B cell (primary cell): ENCODE results near the gene BEGAIN. TPM values are rescaled to one million over a fixed set of nuclear protein-coding genes. Genes with fewer than 3 reads are reported as not detected.

Experiments
- ATAC-seq: fragments of 200-7000 bp; cut with Tn5 transposase; one replicate; pipeline ENCODE4 v1.10.0; 2021; ENCODE audit warnings: low read depth, mild to moderate bottlenecking, moderate number of reproducible peaks, moderate library complexity
- CTCF ChIA-PET: fragments of 350-600 bp; sonication (Branson Sonifier 250); formaldehyde crosslinking; loops from one replicate; lab custom pipeline; 2021; ENCODE audit warnings: antibody characterized with exemption, inconsistent platforms; lab: Charles Lee
- POLR2A ChIA-PET: fragments of 350-600 bp; sonication (Branson Sonifier 250); formaldehyde crosslinking; loops from one replicate; lab custom pipeline; 2021; ENCODE audit warnings: antibody characterized with exemption; lab: Charles Lee
- DNase-seq: peaks from one replicate; pipeline ENCODE4 v3.0.0; 2013
- H2AFZ ChIP-seq: 2 replicates; pipeline ENCODE4 v1.6.1; 2012; ENCODE audit warnings: mild to moderate bottlenecking, low read depth, low read length; ENCODE audit not compliant: insufficient read depth, poor library complexity, severe bottlenecking
- H3K27ac ChIP-seq, 2 donors: 1 replicate in 1 of 2; 2 replicates in 1 of 2; pipeline ENCODE4 v1.5.1; 2012 to 2013; ENCODE audit warnings: low read length in 2 of 2, mild to moderate bottlenecking in 2 of 2, moderate library complexity in 1 of 2
- H3K27me3 ChIP-seq, 4 experiments: fragments of 200-600 bp in 1 of 4; sonication (generic) in 1 of 4; replicated peaks in 1 of 4; 1 replicate in 2 of 4; 2 replicates in 2 of 4; pipeline versions ENCODE4 v1.6.1 to v1.7.0; 2013 to 2016; ENCODE audit warnings: low read length in 3 of 4, mild to moderate bottlenecking in 2 of 4, mixed read lengths in 1 of 4, moderate library complexity in 1 of 4; ENCODE audit not compliant: insufficient read depth in 4 of 4, control insufficient read depth in 3 of 4; ENCODE audit errors: control extremely low read depth in 1 of 4
- H3K36me3 ChIP-seq, 2 experiments: replicated peaks in 1 of 2; 1 replicate in 1 of 2; 2 replicates in 1 of 2; pipeline versions ENCODE4 v1.6.1 to v1.7.1; 2013; ENCODE audit warnings: low read length in 1 of 2; ENCODE audit not compliant: insufficient read depth in 2 of 2, control insufficient read depth in 1 of 2; ENCODE audit errors: control extremely low read depth in 1 of 2, extremely low read depth in 1 of 2
- H3K4me1 ChIP-seq, 2 donors: fragments of 200-600 bp in 1 of 2; sonication (generic) in 1 of 2; 1 replicate in 1 of 2; 2 replicates in 1 of 2; pipeline versions ENCODE4 v1.5.1 to v1.6.1; 2013 to 2017; ENCODE audit warnings: low read length in 2 of 2; ENCODE audit not compliant: control insufficient read depth in 2 of 2, insufficient read depth in 2 of 2
- H3K4me2 ChIP-seq: replicated peaks from 2 replicates; pipeline ENCODE3; 2012; ENCODE audit warnings: mild to moderate bottlenecking, low read depth, low read length; ENCODE audit not compliant: poor library complexity, severe bottlenecking
- H3K4me3 ChIP-seq, 5 experiments: fragments of 200-600 bp in 1 of 5; sonication (generic) in 1 of 5; 1 replicate in 3 of 5; 2 replicates in 2 of 5; pipeline versions ENCODE4 v1.5.1 to v1.7.0; 2011 to 2016; ENCODE audit warnings: low read length in 4 of 5, mild to moderate bottlenecking in 4 of 5, low read depth in 2 of 5, control low read depth in 1 of 5, moderate library complexity in 1 of 5; ENCODE audit not compliant: insufficient read depth in 1 of 5; ENCODE audit errors: control extremely low read depth in 1 of 5, extremely low read depth in 1 of 5
- H3K79me2 ChIP-seq: fragments of 200-600 bp; sonication (generic); one replicate; pipeline ENCODE4 v1.6.0; 2016; ENCODE audit warnings: low read length; ENCODE audit not compliant: control insufficient read depth, insufficient read depth
- H3K9ac ChIP-seq: fragments of 200-600 bp; sonication (generic); 2 replicates; pipeline ENCODE4 v1.6.1; 2017; ENCODE audit warnings: mild to moderate bottlenecking, low read length, moderate library complexity
- H3K9me3 ChIP-seq, 3 donors: one replicate each; pipeline versions ENCODE4 v1.6.1 to v1.7.1; 2013; ENCODE audit warnings: low read length in 2 of 3; ENCODE audit not compliant: control insufficient read depth in 2 of 3, insufficient read depth in 1 of 3; ENCODE audit errors: control extremely low read depth in 1 of 3
- H4K20me1 ChIP-seq: 2 replicates; pipeline ENCODE4 v1.6.0; 2012; ENCODE audit warnings: mild to moderate bottlenecking, low read length; ENCODE audit not compliant: insufficient read depth, control insufficient read depth, poor library complexity, severe bottlenecking
- H3K27ac Mint-ChIP-seq: one replicate; pipeline ENCODE4 v1.8.0; 2021; ENCODE audit warnings: mixed read lengths
- H3K27me3 Mint-ChIP-seq: one replicate; pipeline ENCODE4 v1.8.0; 2021; ENCODE audit warnings: mixed read lengths
- H3K4me1 Mint-ChIP-seq: one replicate; pipeline ENCODE4 v1.8.0; 2021; ENCODE audit warnings: mixed read lengths
- H3K4me3 Mint-ChIP-seq: one replicate; pipeline ENCODE4 v1.8.0; 2021; ENCODE audit warnings: mixed read lengths
- H3K9me3 Mint-ChIP-seq: one replicate; pipeline ENCODE4 v1.8.0; 2022; ENCODE audit warnings: mixed read lengths; ENCODE audit not compliant: insufficient read depth
- CTCF ChIP-seq: fragments of 200-600 bp; IDR thresholded peaks from one replicate; pipeline ENCODE4 v1.8.0; 2022; ENCODE audit warnings: antibody characterized with exemption, mild to moderate bottlenecking
- EZH2 ChIP-seq: IDR thresholded peaks from 2 replicates; pipeline ENCODE4 v1.6.1; 2012; ENCODE audit warnings: borderline replicate concordance, low read depth, mild to moderate bottlenecking, moderate library complexity, low read length; ENCODE audit not compliant: insufficient read depth, poor library complexity, severe bottlenecking
- WGBS: methylation state at CpG from one replicate; pipeline ENCODE4 v1.1.5; 2013; ENCODE audit warnings: missing lambda C conversion rate; ENCODE audit not compliant: insufficient coverage; 5-methylcytosine and 5-hydroxymethylcytosine counted together
- intact Hi-C: fragments of 100-400 bp; cut with micrococcal nuclease; formaldehyde crosslinking; loops from one replicate; pipeline ENCODE4 v1.10.0; 2022
- polyA plus RNA-seq: library from polyadenylated mRNA; depleted of rRNA; stranded (reverse); fragments of >200 nt; gene quantifications from 2 replicates; pipeline ENCODE4 v1.2.3, GENCODE V29; 2012
- total RNA-seq, 2 donors: library from RNA; stranded (reverse); fragments of 120-200 nt in 1 of 2; gene quantifications; 1 replicate in 1 of 2; 2 replicates in 1 of 2; pipeline versions ENCODE4 v1.2.3 to v1.2.4, GENCODE V29; 2013 to 2022

The BEGAIN gene
- total and polyA plus RNA-seq, 2 donors (not counting 1 experiment from before 2014, with no cell fraction given) = 4.9 TPM; not detected in 1

- H3K4me2 ChIP-seq = no peak overlapping the region
- WGBS = 90% methylated on average over 24 of the region's 24 CpGs
- H3K27ac ChIP-seq = no peak overlapping the region
- ChIA-PET CTCF (no interaction called here), POLR2A (no interaction called here)
- H3K79me2 ChIP-seq = no peaks in the 10 kb centered on the region
- peaks cover 0 to 3% (median 0%) of the 10 kb centered on the region in 4 experiments for H3K27me3 ChIP-seq
- no peak overlapping the region for H3K9ac ChIP-seq
- H3K4me1 ChIP-seq = peaks cover 0 to 6% of the 10 kb centered on the region in 2 donors
- no peak for ATAC-seq
- H3K36me3 ChIP-seq = no peaks in the 10 kb centered on the region
- H3K4me3 Mint-ChIP-seq = no peak overlapping the region
- peak overlapping the region; percentile 46 for H3K27ac Mint-ChIP-seq
- TF ChIP-seq CTCF (no peak), EZH2 (no peak)
- H3K4me3 ChIP-seq = no peak overlapping the region
- H4K20me1 ChIP-seq = no peaks in the 10 kb centered on the region
- H3K9me3 ChIP-seq = no peaks in the 10 kb centered on the region
- H2AFZ ChIP-seq = no peak overlapping the region
- peaks cover 2% of the 10 kb centered on the region for H3K4me1 Mint-ChIP-seq
- H3K9me3 Mint-ChIP-seq = no peaks in the 10 kb centered on the region
- intact Hi-C loops = no loop called here
- no peak for DNase-seq
- H3K27me3 Mint-ChIP-seq = peaks cover 8% of the 10 kb centered on the region
Observed at GRCh38 chr14:100555436-100556139, 31.6 kb downstream of the BEGAIN start.

- TF ChIP-seq EZH2 (no peak), CTCF (no peak)
- Histone ChIP-seq H3K9me3 (no peaks in the 10 kb centered on the region), H3K27me3 (peaks cover 0 to 3% (median 0%) of the 10 kb centered on the region in 4 experiments), H3K36me3 (no peaks in the 10 kb centered on the region), H4K20me1 (no peaks in the 10 kb centered on the region), H3K9ac (no peak overlapping the region), H3K4me3 (no peak overlapping the region), H3K27ac (no peak overlapping the region), H3K4me2 (no peak overlapping the region), H3K4me1 (peaks cover 0 to 6% of the 10 kb centered on the region in 2 donors), H2AFZ (no peak overlapping the region), H3K79me2 (no peaks in the 10 kb centered on the region)
- H3K27me3 Mint-ChIP-seq = peaks cover 8% of the 10 kb centered on the region
- intact Hi-C loops = no loop called here
- ChIA-PET POLR2A (no interaction called here), CTCF (no interaction called here)
- H3K27ac Mint-ChIP-seq = no peak overlapping the region
- 88% methylated on average over 17 of the region's 17 CpGs for WGBS
- no peak for DNase-seq
- H3K4me3 Mint-ChIP-seq = no peak overlapping the region
- no peak for ATAC-seq
- H3K4me1 Mint-ChIP-seq = peaks cover 2% of the 10 kb centered on the region
- no peaks in the 10 kb centered on the region for H3K9me3 Mint-ChIP-seq
Observed at GRCh38 chr14:100554696-100555320, 32.4 kb downstream of the BEGAIN start.
